K562 (cell line): ENCODE data around the gene SYNCRIP. TPM values are rescaled to one million over a fixed set of nuclear protein-coding genes. Genes with fewer than 3 reads are reported as not detected.
A peak's percentile ranks its signal among the peaks of the same experiment; 100 is the strongest.

Experiments
- ATAC-seq: fragments of 200-7000 bp; cut with Tn5 transposase; 3 replicates; pipeline ENCODE4 v1.9.1; 2020; ENCODE audit warnings: moderate library complexity
- BruUV-seq: library from RNA; stranded (reverse); fragments of 400-500 nt; replicated peaks from 2 replicates; lab custom pipeline; 2021; lab: Mats Ljungman, UMichigan
- CTCF ChIA-PET: fragments of 300-600 bp; formaldehyde crosslinking; extraction: SDS; loops from one replicate; lab custom pipeline; 2021; ENCODE audit warnings: low intra/inter-chr PET ratio; lab: Yijun Ruan, JAX
- POLR2A ChIA-PET: fragments of 300-600, 350-650 bp; sonication (Branson Sonifier 250); formaldehyde crosslinking; extraction: SDS; loops from one replicate; lab custom pipeline; 2021; ENCODE audit warnings: antibody characterized with exemption, inconsistent platforms; lab: Yijun Ruan, JAX
- DNase-seq, 4 experiments: peaks; one replicate each; pipeline versions ENCODE4 v3.0.0 to v3.0.0-alpha.2; 2011 to 2018; ENCODE audit warnings: low spot score in 3 of 4, mixed read lengths in 3 of 4; ENCODE audit errors: extremely low read depth in 1 of 4
- FAIRE-seq: peaks from 2 replicates; lab custom pipeline; 2011; peaks lifted over from hg19 to GRCh38; lab: Jason Lieb, UNC
- H2AFZ ChIP-seq: 2 replicates; pipeline ENCODE4 v1.6.0; 2011; ENCODE audit warnings: low read depth, low read length, control low read depth, inconsistent platforms
- H3K27ac ChIP-seq: fragments of 200-600 bp; 3 replicates; pipeline ENCODE4 v1.8.0; 2011; ENCODE audit warnings: low read depth, mild to moderate bottlenecking, control low read depth, inconsistent platforms, low read length, moderate library complexity, mixed read lengths; ENCODE audit errors: extremely low read depth
- H3K27me3 ChIP-seq, 2 experiments: fragments of 300-600 bp in 1 of 2; 2 replicates in 1 of 2; 3 replicates in 1 of 2; pipeline versions ENCODE4 v1.6.0 to v1.8.0; 2011; ENCODE audit warnings: inconsistent platforms in 2 of 2, low read length in 2 of 2, mild to moderate bottlenecking in 1 of 2, mixed read lengths in 1 of 2, moderate library complexity in 1 of 2; ENCODE audit not compliant: control insufficient read depth in 2 of 2, insufficient read depth in 2 of 2
- H3K36me3 ChIP-seq: fragments of 300-600 bp; 3 replicates; pipeline ENCODE4 v1.8.0; 2011; ENCODE audit warnings: mild to moderate bottlenecking, low read length, inconsistent platforms; ENCODE audit not compliant: control insufficient read depth, insufficient read depth
- H3K4me1 ChIP-seq, 2 experiments: fragments of 200-600 bp in 1 of 2; replicated peaks in 1 of 2; 2 replicates in 1 of 2; 3 replicates in 1 of 2; pipeline versions ENCODE4 v1.5.1 to v1.8.0; 2011; ENCODE audit warnings: inconsistent platforms in 2 of 2, low read length in 2 of 2, mild to moderate bottlenecking in 1 of 2, mixed read lengths in 1 of 2, moderate library complexity in 1 of 2; ENCODE audit not compliant: control insufficient read depth in 2 of 2, insufficient read depth in 2 of 2
- H3K4me2 ChIP-seq: 2 replicates; pipeline ENCODE4 v1.6.1; 2011; ENCODE audit warnings: low read length, control low read depth, inconsistent platforms, mixed read lengths; ENCODE audit not compliant: insufficient read depth
- H3K4me3 ChIP-seq: fragments of 200-600 bp; sonication (generic), shearing (Covaris generic); 2 replicates; pipeline ENCODE4 v1.5.1; 2016; ENCODE audit warnings: control low read depth, inconsistent platforms
- H3K79me2 ChIP-seq: fragments of 200-600 bp; 3 replicates; pipeline ENCODE4 v1.8.0; 2011; ENCODE audit warnings: low read length, inconsistent platforms; ENCODE audit not compliant: control insufficient read depth, insufficient read depth
- H3K9ac ChIP-seq, 2 experiments: 2 replicates each; pipeline versions ENCODE4 v1.6.0 to v1.6.1; 2011; ENCODE audit warnings: low read depth in 2 of 2, low read length in 2 of 2, control low read depth in 1 of 2, inconsistent platforms in 1 of 2, mild to moderate bottlenecking in 1 of 2, mixed read lengths in 1 of 2; ENCODE audit not compliant: insufficient read depth in 1 of 2
- H3K9me1 ChIP-seq: one replicate; pipeline ENCODE4 v1.6.0; 2011; ENCODE audit warnings: inconsistent platforms, mild to moderate bottlenecking, low read length, moderate library complexity; ENCODE audit not compliant: control insufficient read depth, insufficient read depth
- H3K9me3 ChIP-seq: replicated peaks from 2 replicates; pipeline ENCODE4 v1.5.1; 2011; ENCODE audit warnings: low read depth, low read length, inconsistent platforms; ENCODE audit not compliant: control insufficient read depth, insufficient read depth
- H4K20me1 ChIP-seq: replicated peaks from 2 replicates; pipeline ENCODE4 v1.6.1; 2011; ENCODE audit warnings: low read length, inconsistent platforms, mixed read lengths; ENCODE audit not compliant: control insufficient read depth, insufficient read depth
- ADNP ChIP-seq: fragments of 200-800 bp; sonication (Bioruptor generic); IDR thresholded peaks from 2 replicates; pipeline ENCODE4 v1.6.1; 2016; ENCODE audit warnings: missing genetic modification characterization, missing compliant biosample characterization
- ARID3A ChIP-seq: IDR thresholded peaks from 2 replicates; pipeline ENCODE4 v1.6.1; 2012; ENCODE audit warnings: low read depth, low read length, improper control_type of control experiment, borderline replicate concordance
- CBX3 ChIP-seq, 2 experiments: IDR thresholded peaks; 1 replicate in 1 of 2; 2 replicates in 1 of 2; pipeline ENCODE4 v1.6.1; 2012; ENCODE audit warnings: inconsistent platforms in 2 of 2, low read length in 2 of 2, borderline replicate concordance in 1 of 2, control low read depth in 1 of 2
- CHD1 ChIP-seq: fragments of 200-600 bp; sonication (generic); IDR thresholded peaks from one replicate; pipeline ENCODE4 v1.6.1; 2012; ENCODE audit warnings: mild to moderate bottlenecking, moderate library complexity, low read length, inconsistent platforms
- PCBP1 ChIP-seq: fragments of 200-400 bp; formaldehyde crosslinking; IDR thresholded peaks from 2 replicates; pipeline ENCODE4 v1.6.1; 2018; ENCODE audit warnings: mild to moderate bottlenecking, low read depth, low read length; ENCODE audit not compliant: poor library complexity, severe bottlenecking
- RAD21 ChIP-seq, 2 experiments: fragments of 250-450 bp in 1 of 2; fragments of 450-650 bp in 1 of 2; sonication (Bioruptor Pico) in 1 of 2; formaldehyde crosslinking in 1 of 2; IDR thresholded peaks in 1 of 2; conservative IDR thresholded peaks in 1 of 2; 2 replicates each; pipeline versions ENCODE4 v1.4.0 to v1.8.0; 2020 to 2022; ENCODE audit warnings: mild to moderate bottlenecking in 2 of 2, moderate library complexity in 1 of 2
- SRSF7 ChIP-seq: fragments of 200-400 bp; formaldehyde crosslinking; optimal IDR thresholded peaks from 2 replicates; pipeline ENCODE3; 2017; ENCODE audit warnings: mild to moderate bottlenecking, low read depth, low read length
- TBP ChIP-seq: optimal IDR thresholded peaks from 2 replicates; pipeline ENCODE3; 2011; ENCODE audit warnings: low read depth, low read length, improper control_type of control experiment
- TCF3 ChIP-seq: sonication (generic); formaldehyde crosslinking; IDR thresholded peaks from 2 replicates; pipeline ENCODE4 v1.4.0; 2020; ENCODE audit warnings: mild to moderate bottlenecking, missing genetic modification reagents
- ZBTB34 ChIP-seq: fragments of 250-450 bp; sonication (Bioruptor Pico); IDR thresholded peaks from 2 replicates; pipeline ENCODE4 v1.8.0; 2021; ENCODE audit warnings: mild to moderate bottlenecking, moderate library complexity
- ZFP36 ChIP-seq: fragments of 150-350 bp; IDR thresholded peaks from 2 replicates; pipeline ENCODE4 v1.6.1; 2018; ENCODE audit warnings: low read length, low read depth; ENCODE audit not compliant: partially characterized antibody
- ZNF41 ChIP-seq: fragments of 250-450 bp; sonication (Bioruptor Pico); conservative IDR thresholded peaks from 2 replicates; pipeline ENCODE4 v1.4.0; 2020; ENCODE audit warnings: mild to moderate bottlenecking
- ZNF785 ChIP-seq: fragments of 250-450 bp; sonication (Bioruptor Pico); IDR thresholded peaks from 2 replicates; pipeline ENCODE4 v1.4.0; 2020; ENCODE audit warnings: mild to moderate bottlenecking
- WGBS: fragments of 100-300 bp; shearing (Covaris generic); methylation state at CpG from one replicate; pipeline ENCODE4 v1.1.6; 2016; ENCODE audit warnings: low coverage, mixed read lengths; ENCODE audit not compliant: insufficient coverage; ENCODE audit errors: missing lambda C conversion rate; 5-methylcytosine and 5-hydroxymethylcytosine counted together
- in situ Hi-C: fragments of 300-500 bp; cut with MboI; formaldehyde crosslinking; loops from 4 replicates; pipeline ENCODE4 v1.15.0; 2018; ENCODE audit warnings: inconsistent platforms, mixed read lengths
- intact Hi-C: fragments of 100-400 bp; cut with micrococcal nuclease; formaldehyde crosslinking; loops from 2 replicates; pipeline ENCODE4 v1.14.2; 2022
- polyA plus RNA-seq, 8 experiments: library from polyadenylated mRNA; depleted of rRNA in 4 of 8; stranded (reverse) in 5 of 8; unstranded in 3 of 8; fragments of >200 nt; fragmentation: Nextera tagmentation in 2 of 8; fragmentation: Illumina TruSeq in 1 of 8; extraction: Ambion mirVana in 2 of 8; extraction: Trizol in 1 of 8; gene quantifications; 2 replicates each; pipeline versions ENCODE4 v1.2.1 to v1.2.3, GENCODE V29; 2011 to 2014; ENCODE audit warnings: inconsistent platforms in 1 of 8, missing spikeins in 1 of 8
- total RNA-seq, 7 experiments: library from RNA; depleted of rRNA in 6 of 7; stranded (reverse); fragments of >200 nt in 6 of 7; fragmentation: Illumina TruSeq in 2 of 7; extraction: Trizol in 2 of 7; gene quantifications; 2 replicates each; pipeline versions ENCODE4 v1.2.1 to v1.2.3, GENCODE V29; 2011 to 2021; ENCODE audit warnings: low replicate concordance in 1 of 7

The SYNCRIP gene
- total and polyA plus RNA-seq, 9 of the 15 experiments (the other 6 are each of a cell fraction or from before 2014, with no cell fraction given): 46.5 to 295 (median 140) TPM

GRCh38 chr6:85691478-85691877, 48.8 kb upstream of the SYNCRIP start:
- FAIRE-seq: no peak
- Histone ChIP-seq H4K20me1 (no peaks in the 10 kb centered on the region), H3K4me2 (no peak overlapping the region), H3K79me2 (no peaks in the 10 kb centered on the region), H3K9me1 (no peaks in the 10 kb centered on the region), H3K4me3 (no peak overlapping the region), H3K9ac (no peak overlapping the region), H3K4me1 (no peaks in the 10 kb centered on the region), H2AFZ (no peak overlapping the region)
- DNase-seq: no peak
- 0% methylated on average over 1 of the region's 1 CpG for WGBS
- CTCF ChIA-PET: no interaction called here
- in situ Hi-C loops: no loop called here
- POLR2A ChIA-PET: interaction anchor here (1.1 kb wide), 1 partner anchor 13 kb away, joined by 5 read pairs; no protein-coding TSS in a partner anchor
- TF ChIP-seq CBX3 (IDR thresholded peaks at IDR 0.05; ENCODE audit: borderline replicate concordance in 1 of 2, low read length in 2 of 2): no peak
- TF ChIP-seq TBP: no peak
- TF ChIP-seq SRSF7: no peak
- no peak for TF ChIP-seq TCF3 (CRISPR knock-in tag)
- no peak for TF ChIP-seq ZNF785 (CRISPR knock-in tag)
- TF ChIP-seq, all 486 proteins: peak for 0
- intact Hi-C loops: no loop called here
- no TSS peak for BruUV-seq
- ATAC-seq: no peak
- Histone ChIP-seq H3K27ac (no peak overlapping the region), H3K9me3 (no peaks in the 10 kb centered on the region), H3K27me3 (peaks cover 3 to 9% of the 10 kb centered on the region in 2 experiments; a peak in 2 of 5 replicates), H3K36me3 (no peaks in the 10 kb centered on the region)

GRCh38 chr6:85690071-85690470, 47.4 kb upstream of the SYNCRIP start:
- ChIA-PET POLR2A (interaction anchor here (1.4 kb wide), 1 partner anchor 11 kb away, joined by 11 read pairs; no protein-coding TSS in a partner anchor), CTCF (no interaction called here)
- H3K4me2 ChIP-seq: no peak overlapping the region
- no peaks in the 10 kb centered on the region for H3K79me2 ChIP-seq
- peaks cover 3 to 9% of the 10 kb centered on the region in 2 experiments; a peak in 2 of 5 replicates for H3K27me3 ChIP-seq
- no peaks in the 10 kb centered on the region for H3K36me3 ChIP-seq
- DNase-seq: no peak
- no peaks in the 10 kb centered on the region for H3K4me1 ChIP-seq
- H3K27ac ChIP-seq: no peak overlapping the region
- intact Hi-C loops (no loop called here), in situ Hi-C loops (no loop called here)
- no peak overlapping the region for H2AFZ ChIP-seq
- no peak overlapping the region for H3K9ac ChIP-seq
- no peaks in the 10 kb centered on the region for H3K9me1 ChIP-seq
- BruUV-seq: no TSS peak
- no peak for FAIRE-seq
- H3K4me3 ChIP-seq: no peak overlapping the region
- peak; percentile 50 for ATAC-seq
- H3K9me3 ChIP-seq: no peaks in the 10 kb centered on the region
- H4K20me1 ChIP-seq: no peaks in the 10 kb centered on the region
- TF ChIP-seq PCBP1: no peak
- no peak for TF ChIP-seq ADNP (tag)
- no peak for TF ChIP-seq CHD1
- TF ChIP-seq RAD21 (CRISPR knock-in tag; conservative IDR thresholded peaks at IDR 0.05 in 1 of 2, IDR thresholded peaks at IDR 0.05 in 1 of 2): peak in 1 of 2 experiments; percentile 29; a peak in 1 of 4 replicates
- TF ChIP-seq ZBTB34: no peak
- TF ChIP-seq ARID3A: no peak
- TF ChIP-seq ZFP36: peak; percentile 13
- TF ChIP-seq ZNF41 (CRISPR knock-in tag): no peak
